NT2/D1 (cell line): ENCODE measurements around the gene KSR1.
"Not testable (repeated sequence)": the region's sequence is repeated elsewhere in the genome, so short reads cannot be mapped to it uniquely, and the experiment has no call there.

Experiments used
- SUZ12 ChIP-seq: IDR thresholded peaks from 2 replicates; pipeline ENCODE4 v1.6.1; 2011; ENCODE audit not compliant: insufficient read length, insufficient read depth; ENCODE audit errors: extremely low read depth
- YY1 ChIP-seq: IDR thresholded peaks from 2 replicates; pipeline ENCODE4 v1.6.1; 2011; ENCODE audit not compliant: insufficient read length, insufficient read depth

DNA sequence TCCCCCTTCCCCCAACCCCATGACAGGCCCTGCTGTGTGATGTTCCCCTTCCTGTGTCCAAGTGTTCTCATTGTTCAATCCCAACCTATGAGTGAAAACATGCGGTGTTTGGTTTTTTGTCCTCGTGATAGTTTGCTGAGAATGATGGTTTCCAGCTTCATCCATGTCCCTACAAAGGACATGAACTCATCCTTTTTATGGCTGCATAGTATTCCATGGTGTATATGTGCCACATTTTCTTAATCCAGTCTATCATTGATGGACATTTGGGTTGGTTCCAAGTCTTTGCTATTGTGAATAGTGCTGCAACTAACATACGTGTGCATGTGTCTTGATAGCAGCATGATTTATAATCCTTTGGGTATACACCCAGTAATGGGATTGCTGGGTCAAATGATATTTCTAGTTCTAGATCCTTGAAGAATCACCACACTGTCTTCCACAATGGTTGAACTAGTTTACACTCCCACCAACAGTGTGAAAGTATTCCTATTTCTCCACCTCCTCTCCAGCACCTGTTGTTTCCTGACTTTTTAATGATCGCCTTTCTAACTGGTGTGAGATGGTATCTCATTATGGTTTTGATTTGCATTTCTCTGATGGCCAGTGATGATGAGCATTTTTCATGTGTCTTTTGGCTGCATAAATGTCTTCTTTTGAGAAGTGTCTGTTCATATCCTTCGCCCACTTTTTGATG lies 28.9 kb upstream of the KSR1 start:
- TF ChIP-seq YY1, SUZ12: not testable (repeated sequence)
